Measurements from ENCODE around the gene HPS6. TPM values are rescaled to one million over a fixed set of nuclear protein-coding genes. Genes with fewer than 3 reads are reported as not detected.

HPS6 gene
- 14.7 and 16.9 TPM in 2 replicates for total RNA-seq (2022)
- percentile 53 among the genes with signal in this experiment for Bru-seq, nascent RNA
- BruChase-seq, experiment 1, labeled RNA remaining after a 6-hour chase: percentile 42 among the genes with signal in this experiment
- percentile 76 among the genes with signal in this experiment for BruChase-seq, experiment 2, labeled RNA remaining after a 2-hour chase
- long read RNA-seq, transcript HPS6-201 (1 exons, 2,649 nt): major isoform, 16 of 16 reads
- long read RNA-seq, partial matches to known transcripts: 0 of 16 reads
- long read RNA-seq, other reads (novel, unspliced or antisense): 0 of 16 reads

DNA sequence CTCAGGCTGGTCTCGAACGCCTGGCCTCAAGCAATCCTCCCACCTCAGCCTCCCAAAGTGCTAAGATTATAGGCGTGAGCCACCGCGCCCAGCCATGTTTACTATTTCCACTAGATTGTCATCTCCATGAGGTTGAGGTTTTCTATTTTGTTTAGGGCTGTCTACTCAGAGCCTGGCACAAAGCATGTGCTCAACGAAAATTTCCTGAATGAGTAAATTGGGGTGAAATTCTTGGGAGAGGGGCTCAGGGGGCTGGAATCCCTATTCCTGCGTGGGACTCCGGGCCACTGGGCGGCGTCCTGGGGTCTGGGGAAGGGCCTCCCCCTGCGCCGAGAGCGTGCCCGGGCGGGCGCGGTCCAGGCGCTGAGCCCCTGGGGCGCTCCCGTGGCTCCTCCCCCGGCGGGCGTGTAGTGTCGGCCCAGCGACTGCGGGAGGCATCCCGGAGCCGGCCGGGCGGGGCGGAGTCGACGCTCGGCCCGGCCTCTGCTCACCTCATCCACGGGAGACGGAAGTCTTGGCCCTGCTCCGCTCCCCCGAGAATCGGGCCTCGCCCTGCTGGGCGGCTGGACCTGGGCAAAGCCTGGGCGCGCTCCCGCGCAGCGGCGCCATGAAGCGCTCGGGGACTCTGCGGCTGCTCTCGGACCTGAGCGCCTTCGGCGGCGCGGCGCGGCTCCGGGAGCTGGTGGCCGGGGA is at the start of gene HPS6:
Gene HPS6 (plus strand): TSS at position 482 of the 693 bp plus-strand sequence. CDS start 126 bp downstream, at position 608.
- Mint-ChIP-seq H3K4me3 (ENCODE audit: low read depth, unreplicated experiment) (peak within 1 kb of the TSS; percentile 83), H3K9me3 (ENCODE audit: low read depth, unreplicated experiment) (no peaks in the 10 kb centered on the region), H3K36me3 (ENCODE audit: insufficient read depth, unreplicated experiment) (peaks cover 19% of the 10 kb centered on the region), H3K27me3 (ENCODE audit: unreplicated experiment) (no peaks in the 10 kb centered on the region), H3K27ac (ENCODE audit: unreplicated experiment) (peak within 1 kb of the TSS; percentile 80), H3K4me1 (ENCODE audit: low read depth, unreplicated experiment) (peaks cover 10% of the 10 kb centered on the region)
- intact Hi-C loops (cut with micrococcal nuclease; ENCODE audit: unreplicated experiment): no loop called here
- BruUV-seq (replicated peaks): no TSS peak
- CTCF ChIA-PET: interaction anchor here (0.6 kb wide), 1 partner anchor 267 kb away, joined by 6 read pairs; no protein-coding TSS in a partner anchor
- TF ChIP-seq CTCF (IDR thresholded peaks at IDR 0.05; ENCODE audit: unreplicated experiment): no peak
- DNase-seq: peak; percentile 91

GRCh38 chr10:102016416-102016815 is 48.7 kb upstream of the HPS6 start:
- no TSS peak for BruUV-seq (replicated peaks)
- no peaks in the 10 kb centered on the region for H3K36me3 Mint-ChIP-seq (ENCODE audit: insufficient read depth, unreplicated experiment)
- no peak overlapping the region for H3K27ac Mint-ChIP-seq (ENCODE audit: unreplicated experiment)
- peaks cover 8% of the 10 kb centered on the region for H3K4me1 Mint-ChIP-seq (ENCODE audit: low read depth, unreplicated experiment)
- DNase-seq: no peak
- TF ChIP-seq CTCF (IDR thresholded peaks at IDR 0.05; ENCODE audit: unreplicated experiment): no peak
- H3K27me3 Mint-ChIP-seq (ENCODE audit: unreplicated experiment): no peaks in the 10 kb centered on the region
- CTCF ChIA-PET: no interaction called here
- no peaks in the 10 kb centered on the region for H3K9me3 Mint-ChIP-seq (ENCODE audit: low read depth, unreplicated experiment)
- H3K4me3 Mint-ChIP-seq (ENCODE audit: low read depth, unreplicated experiment): no peak overlapping the region
- intact Hi-C loops (cut with micrococcal nuclease; ENCODE audit: unreplicated experiment): no loop called here

- no peaks in the 10 kb centered on the region for H3K9me3 Mint-ChIP-seq (ENCODE audit: low read depth, unreplicated experiment)
- TF ChIP-seq CTCF (IDR thresholded peaks at IDR 0.05; ENCODE audit: unreplicated experiment): no peak
- H3K4me3 Mint-ChIP-seq (ENCODE audit: low read depth, unreplicated experiment): no peak overlapping the region
- DNase-seq: no peak
- H3K4me1 Mint-ChIP-seq (ENCODE audit: low read depth, unreplicated experiment): peaks cover 8% of the 10 kb centered on the region
- BruUV-seq (replicated peaks): no TSS peak
- no peaks in the 10 kb centered on the region for H3K27me3 Mint-ChIP-seq (ENCODE audit: unreplicated experiment)
- intact Hi-C loops (cut with micrococcal nuclease; ENCODE audit: unreplicated experiment): no loop called here
- no peak overlapping the region for H3K27ac Mint-ChIP-seq (ENCODE audit: unreplicated experiment)
- CTCF ChIA-PET: no interaction called here
- H3K36me3 Mint-ChIP-seq (ENCODE audit: insufficient read depth, unreplicated experiment): peaks cover 8% of the 10 kb centered on the region
Measured at GRCh38 chr10:102017295-102017694, 47.9 kb upstream of the HPS6 start.

- Mint-ChIP-seq H3K36me3 (ENCODE audit: insufficient read depth, unreplicated experiment) (peaks cover 8% of the 10 kb centered on the region), H3K9me3 (ENCODE audit: low read depth, unreplicated experiment) (no peaks in the 10 kb centered on the region), H3K4me1 (ENCODE audit: low read depth, unreplicated experiment) (no peaks in the 10 kb centered on the region), H3K4me3 (ENCODE audit: low read depth, unreplicated experiment) (no peak overlapping the region), H3K27me3 (ENCODE audit: unreplicated experiment) (no peaks in the 10 kb centered on the region), H3K27ac (ENCODE audit: unreplicated experiment) (no peak overlapping the region)
- intact Hi-C loops (cut with micrococcal nuclease; ENCODE audit: unreplicated experiment): no loop called here
- TF ChIP-seq CTCF (IDR thresholded peaks at IDR 0.05; ENCODE audit: unreplicated experiment): no peak
- CTCF ChIA-PET: no interaction called here
- BruUV-seq (replicated peaks): no TSS peak
- DNase-seq: no peak
Measured at GRCh38 chr10:102020938-102021337, 44.2 kb upstream of the HPS6 start.
